Measurements from ENCODE around the gene MPZL3. TPM values are rescaled to one million over a fixed set of nuclear protein-coding genes. Genes with fewer than 3 reads are reported as not detected.
A peak's percentile ranks its signal among the peaks of the same experiment; 100 is the strongest.

MPZL3 gene
- polyA plus RNA-seq, 1 donor (not counting 4 experiments of a cell fraction or from before 2014, with no cell fraction given) = 7.9 TPM

DNA sequence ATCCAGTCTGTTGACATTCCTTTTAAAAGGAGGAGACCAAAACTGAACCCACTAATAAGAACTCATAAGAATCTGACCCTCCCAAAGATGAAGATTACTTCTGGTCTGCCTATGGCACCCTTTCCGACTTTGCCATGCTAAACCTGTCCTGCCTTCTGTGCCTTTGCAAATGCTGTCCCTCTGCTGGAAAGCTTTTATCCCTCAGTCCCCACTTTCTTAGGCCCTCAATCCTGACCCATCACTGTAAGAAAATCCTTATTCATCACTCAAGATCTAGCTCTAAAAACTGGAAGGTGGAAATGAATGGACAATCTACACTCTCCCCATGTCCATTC lies 10.4 kb downstream of the MPZL3 start:
- DNase-seq (ENCODE audit: low read depth, low spot score) (no peak), FAIRE-seq (no peak)
- Histone ChIP-seq H3K4me1 (ENCODE audit: control insufficient read depth, extremely low read depth, insufficient read depth, low read length) (peaks cover 18% of the 10 kb centered on the region), H3K27ac (ENCODE audit: control insufficient read depth, insufficient read depth, low read length) (peak overlapping the region; percentile 33), H3K36me3 (ENCODE audit: control insufficient read depth in 2 of 2, extremely low read depth in 1 of 2, insufficient read depth in 2 of 2, low read length in 2 of 2) (peaks cover 0 to 2% of the 10 kb centered on the region in 2 experiments), H3K9me1 (ENCODE audit: control insufficient read depth, extremely low read depth, insufficient read depth, low read length) (no peaks in the 10 kb centered on the region), H3K9ac (ENCODE audit: control insufficient read depth, extremely low read depth, insufficient read depth, low read length) (no peak overlapping the region), H3K9me3 (ENCODE audit: control insufficient read depth, low read depth, low read length) (no peaks in the 10 kb centered on the region), H2AFZ (ENCODE audit: control insufficient read depth, low read length) (no peak overlapping the region), H3K4me3 (ENCODE audit: control insufficient read depth in 2 of 3, extremely low read depth in 1 of 3, insufficient read depth in 2 of 3, low read depth in 1 of 3, low read length in 3 of 3) (peak overlapping the region in 1 of 3 experiments; percentile 34), H3K4me2 (ENCODE audit: control insufficient read depth, extremely low read depth, insufficient read depth, low read depth, low read length) (peak overlapping the region; percentile 83), H3K27me3 (ENCODE audit: control insufficient read depth, extremely low read depth, insufficient read depth, low read length) (no peaks in the 10 kb centered on the region), H4K20me1 (ENCODE audit: control insufficient read depth, extremely low read depth, insufficient read depth, low read length) (no peaks in the 10 kb centered on the region), H3K79me2 (ENCODE audit: control insufficient read depth, insufficient read depth, low read length) (peaks cover 4% of the 10 kb centered on the region)
- dilution Hi-C loops (cut with MboI; ENCODE audit: extremely low pct_ligation_motif_present, low sequenced_read_pairs) = no loop called here
- TF ChIP-seq EZH2 (IDR thresholded peaks at IDR 0.05; ENCODE audit: low read length) = no peak
- TF ChIP-seq, protein P1, sequence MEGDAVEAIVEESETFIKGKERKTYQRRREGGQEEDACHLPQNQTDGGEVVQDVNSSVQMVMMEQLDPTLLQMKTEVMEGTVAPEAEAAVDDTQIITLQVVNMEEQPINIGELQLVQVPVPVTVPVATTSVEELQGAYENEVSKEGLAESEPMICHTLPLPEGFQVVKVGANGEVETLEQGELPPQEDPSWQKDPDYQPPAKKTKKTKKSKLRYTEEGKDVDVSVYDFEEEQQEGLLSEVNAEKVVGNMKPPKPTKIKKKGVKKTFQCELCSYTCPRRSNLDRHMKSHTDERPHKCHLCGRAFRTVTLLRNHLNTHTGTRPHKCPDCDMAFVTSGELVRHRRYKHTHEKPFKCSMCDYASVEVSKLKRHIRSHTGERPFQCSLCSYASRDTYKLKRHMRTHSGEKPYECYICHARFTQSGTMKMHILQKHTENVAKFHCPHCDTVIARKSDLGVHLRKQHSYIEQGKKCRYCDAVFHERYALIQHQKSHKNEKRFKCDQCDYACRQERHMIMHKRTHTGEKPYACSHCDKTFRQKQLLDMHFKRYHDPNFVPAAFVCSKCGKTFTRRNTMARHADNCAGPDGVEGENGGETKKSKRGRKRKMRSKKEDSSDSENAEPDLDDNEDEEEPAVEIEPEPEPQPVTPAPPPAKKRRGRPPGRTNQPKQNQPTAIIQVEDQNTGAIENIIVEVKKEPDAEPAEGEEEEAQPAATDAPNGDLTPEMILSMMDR (optimal IDR thresholded peaks at IDR 0.05 in 1 of 3, IDR thresholded peaks at IDR 0.05 in 1 of 3, conservative IDR thresholded peaks at IDR 0.05 in 1 of 3; ENCODE audit: extremely low read depth in 1 of 3, insufficient read depth in 2 of 3, low read length in 3 of 3) = no peak

DNA sequence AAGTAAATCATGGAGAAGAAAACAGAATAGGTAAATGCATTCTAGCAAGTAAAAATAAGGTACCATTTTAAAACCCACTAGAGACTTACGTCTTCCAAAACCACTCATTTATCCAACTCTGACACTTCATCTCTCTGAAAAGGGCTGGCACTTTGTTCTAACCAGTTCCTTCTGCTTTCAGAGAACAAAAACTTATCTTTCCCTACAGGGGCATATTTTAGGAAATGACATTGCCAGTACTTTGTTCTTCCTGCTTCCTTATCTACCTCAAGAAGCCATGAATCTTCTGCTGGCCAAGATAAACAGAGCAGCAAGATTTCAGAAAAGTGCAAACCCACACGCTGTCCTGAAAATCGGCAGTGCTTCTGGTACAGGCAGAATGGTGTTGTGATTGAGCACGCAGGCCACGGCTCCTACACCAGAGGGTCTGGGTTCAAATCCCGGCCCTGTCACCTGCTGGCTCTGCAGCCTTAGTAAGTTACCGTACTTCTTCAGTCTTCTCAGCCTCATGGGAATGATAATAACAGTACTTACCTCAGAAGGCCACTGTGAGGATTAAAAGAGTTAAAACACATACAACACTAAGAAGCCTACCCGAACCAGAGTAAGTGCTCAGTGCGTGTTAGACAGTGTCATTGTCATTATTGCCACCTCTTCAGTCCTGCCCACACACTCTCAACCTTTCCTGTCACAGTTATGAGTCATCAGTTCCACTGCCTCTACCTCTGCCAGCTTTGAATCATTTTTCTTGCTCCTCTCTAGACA lies 11.0 kb downstream of the MPZL3 start:
- peak; percentile 35 for DNase-seq (ENCODE audit: low read depth, low spot score)
- TF ChIP-seq, protein P1 (optimal IDR thresholded peaks at IDR 0.05 in 1 of 3, IDR thresholded peaks at IDR 0.05 in 1 of 3, conservative IDR thresholded peaks at IDR 0.05 in 1 of 3; ENCODE audit: extremely low read depth in 1 of 3, insufficient read depth in 2 of 3, low read length in 3 of 3) = no peak
- no peak for TF ChIP-seq EZH2 (IDR thresholded peaks at IDR 0.05; ENCODE audit: low read length)
- peak overlapping the region; percentile 83 for H3K4me2 ChIP-seq (ENCODE audit: control insufficient read depth, extremely low read depth, insufficient read depth, low read depth, low read length)
- H3K4me1 ChIP-seq (ENCODE audit: control insufficient read depth, extremely low read depth, insufficient read depth, low read length) = peaks cover 18% of the 10 kb centered on the region
- H3K36me3 ChIP-seq (ENCODE audit: control insufficient read depth in 2 of 2, extremely low read depth in 1 of 2, insufficient read depth in 2 of 2, low read length in 2 of 2) = peaks cover 1 to 2% of the 10 kb centered on the region in 2 experiments
- no peaks in the 10 kb centered on the region for H3K9me3 ChIP-seq (ENCODE audit: control insufficient read depth, low read depth, low read length)
- H3K9ac ChIP-seq (ENCODE audit: control insufficient read depth, extremely low read depth, insufficient read depth, low read length) = peak overlapping the region; percentile 24
- H2AFZ ChIP-seq (ENCODE audit: control insufficient read depth, low read length) = no peak overlapping the region
- H3K79me2 ChIP-seq (ENCODE audit: control insufficient read depth, insufficient read depth, low read length) = peaks cover 4% of the 10 kb centered on the region
- H3K9me1 ChIP-seq (ENCODE audit: control insufficient read depth, extremely low read depth, insufficient read depth, low read length) = no peaks in the 10 kb centered on the region
- dilution Hi-C loops (cut with MboI; ENCODE audit: extremely low pct_ligation_motif_present, low sequenced_read_pairs) = no loop called here
- peak; percentile 63 for FAIRE-seq
- peak overlapping the region; percentile 35 for H3K27ac ChIP-seq (ENCODE audit: control insufficient read depth, insufficient read depth, low read length)
- no peaks in the 10 kb centered on the region for H3K27me3 ChIP-seq (ENCODE audit: control insufficient read depth, extremely low read depth, insufficient read depth, low read length)
- H4K20me1 ChIP-seq (ENCODE audit: control insufficient read depth, extremely low read depth, insufficient read depth, low read length) = no peaks in the 10 kb centered on the region
- no peak overlapping the region for H3K4me3 ChIP-seq (ENCODE audit: control insufficient read depth in 2 of 3, extremely low read depth in 1 of 3, insufficient read depth in 2 of 3, low read depth in 1 of 3, low read length in 3 of 3)

Measured in keratinocyte (primary cell).